Measurements from ENCODE around the gene PRXL2B.

DNA sequence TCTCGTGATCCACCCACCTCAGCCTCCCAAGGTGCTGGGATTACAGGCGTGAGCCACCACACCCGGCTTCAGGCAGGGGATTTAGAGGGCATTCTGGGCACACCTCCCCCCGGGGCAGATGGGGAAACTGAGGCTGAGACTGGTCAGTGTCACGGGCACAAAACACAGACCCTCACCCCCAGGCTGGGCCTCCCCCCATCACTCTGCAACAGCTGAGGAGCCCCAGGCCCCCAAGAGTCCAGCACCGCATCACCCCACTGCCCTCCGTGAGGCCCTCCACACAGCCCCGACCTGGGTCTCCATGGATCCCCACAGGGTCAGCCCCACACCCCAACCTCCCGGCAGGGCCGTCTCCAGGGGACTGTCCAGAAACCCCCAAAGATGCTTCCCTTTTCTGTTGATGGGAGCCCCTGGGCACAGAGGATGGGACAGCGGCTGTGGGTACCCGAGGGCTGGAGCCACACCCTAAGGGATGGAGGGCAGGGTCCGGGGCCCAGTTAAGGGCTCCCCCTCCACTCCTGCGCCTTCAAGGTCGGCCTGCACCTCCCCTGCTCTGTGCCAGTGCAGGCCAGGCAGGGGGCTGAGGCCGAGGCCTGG lies 19.4 kb upstream of the PRXL2B start:
- TF ChIP-seq CTCF (IDR thresholded peaks at IDR 0.05; ENCODE audit: low read depth, low read length, poor library complexity, severe bottlenecking) (no peak), EZH2phosphoT487 (IDR thresholded peaks at IDR 0.05; ENCODE audit: borderline replicate concordance, low read length) (no peak)
